Suppressor macrophage treated with lipopolysaccharide for 1 hour (primary cell): ENCODE results near the gene SNX11.
A peak's percentile ranks its signal among the peaks of the same experiment; 100 is the strongest.
"Not testable (repeated sequence)": the region's sequence is repeated elsewhere in the genome, so short reads cannot be mapped to it uniquely, and the experiment has no call there.

Experiments used
- DNase-seq, 3 donors: peaks; one replicate each; pipeline ENCODE4 v3.0.0-alpha.2; 2020 to 2022

SNX11 gene

GRCh38 chr17:48107137-48108055, at the start of gene SNX11:
Gene SNX11 (plus strand): TSS chr17:48107766. CDS start chr17:48112044, 4,278 bp downstream.
- DNase-seq = peak; percentile 87 to 94 (median 89)

GRCh38 chr17:48058393-48059124, 49.0 kb upstream of the SNX11 start:
- no peak for DNase-seq

- DNase-seq = no peak
These were observed 48.4 kb upstream of the SNX11 start for GRCh38 chr17:48059125-48059668.

- peak in 1 of 3 donors; percentile 22 for DNase-seq
These were observed 47.3 kb upstream of the SNX11 start for GRCh38 chr17:48060249-48060648.

- DNase-seq = no peak
These were observed 45.3 kb upstream of the SNX11 start for GRCh38 chr17:48062273-48062672.

- no peak for DNase-seq
These were observed 42.9 kb upstream of the SNX11 start for GRCh38 chr17:48064638-48065037.

GRCh38 chr17:48066192-48066591, 41.4 kb upstream of the SNX11 start:
- no peak for DNase-seq

- DNase-seq = no peak
These were observed 40.9 kb upstream of the SNX11 start for GRCh38 chr17:48066656-48067055.

GRCh38 chr17:48067245-48067644, 40.3 kb upstream of the SNX11 start:
- DNase-seq = no peak

GRCh38 chr17:48067808-48068207, 39.8 kb upstream of the SNX11 start:
- DNase-seq = not testable (repeated sequence)

- DNase-seq = peak in 1 of 3 donors; percentile 34
These were observed 39.0 kb upstream of the SNX11 start for GRCh38 chr17:48068491-48068961.

- no peak for DNase-seq
These were observed 37.4 kb upstream of the SNX11 start for GRCh38 chr17:48070195-48070594.

GRCh38 chr17:48071654-48072053, 35.9 kb upstream of the SNX11 start:
- DNase-seq = no peak

- not testable (repeated sequence) for DNase-seq
These were observed 34.8 kb upstream of the SNX11 start for GRCh38 chr17:48072811-48073210.

- not testable (repeated sequence) for DNase-seq
These were observed 33.9 kb upstream of the SNX11 start for GRCh38 chr17:48073566-48074094.

- peak; percentile 88 to 90 (median 90) for DNase-seq
These were observed 33.1 kb upstream of the SNX11 start for GRCh38 chr17:48074322-48075081.

- DNase-seq = not testable (repeated sequence)
These were observed 30.4 kb upstream of the SNX11 start for GRCh38 chr17:48077152-48077551.

GRCh38 chr17:48081858-48082257, 25.7 kb upstream of the SNX11 start:
- DNase-seq = no peak

GRCh38 chr17:48084932-48085331, 22.6 kb upstream of the SNX11 start:
- no peak for DNase-seq

GRCh38 chr17:48093341-48094045, 14.1 kb upstream of the SNX11 start:
- no peak for DNase-seq

GRCh38 chr17:48095611-48096010, 12.0 kb upstream of the SNX11 start:
- no peak for DNase-seq

- no peak for DNase-seq
These were observed 7.4 kb upstream of the SNX11 start for GRCh38 chr17:48100160-48100559.
